Uterus (tissue), 4 donors: ENCODE results near the gene PREX1. TPM values are rescaled to one million over a fixed set of nuclear protein-coding genes. Genes with fewer than 3 reads are reported as not detected.

Experiments
- DNase-seq, 2 donors: peaks; one replicate each; pipeline ENCODE4 v3.0.0-alpha.2; 2019 to 2020
- H3K27ac ChIP-seq, 2 donors: fragments of 200-600 bp; sonication (generic); 1 replicate in 1 of 2; 2 replicates in 1 of 2; pipeline ENCODE4 v1.5.1; 2016 to 2018
- H3K27me3 ChIP-seq, 2 donors: fragments of 200-600 bp; sonication (generic); one replicate each; pipeline ENCODE4 v1.5.1; 2018 to 2019; ENCODE audit warnings: control low read depth in 1 of 2
- H3K36me3 ChIP-seq, 2 donors: fragments of 200-600 bp; sonication (generic); one replicate each; pipeline ENCODE4 v1.5.1; 2019; ENCODE audit warnings: control low read depth in 1 of 2
- H3K4me1 ChIP-seq, 2 donors: fragments of 200-600 bp; sonication (generic); one replicate each; pipeline ENCODE4 v1.5.1; 2018 to 2019; ENCODE audit warnings: control low read depth in 1 of 2
- H3K4me3 ChIP-seq, 2 donors: fragments of 200-600 bp; sonication (generic); 1 replicate in 1 of 2; 2 replicates in 1 of 2; pipeline ENCODE4 v1.5.1; 2018 to 2019; ENCODE audit warnings: mild to moderate bottlenecking in 1 of 2
- H3K9me3 ChIP-seq, 2 donors: fragments of 200-600 bp; sonication (generic); one replicate each; pipeline ENCODE4 v1.5.1; 2019; ENCODE audit warnings: control low read depth in 1 of 2
- POLR2A ChIP-seq, 2 donors: fragments of 450-650 bp; IDR thresholded peaks; one replicate each; pipeline ENCODE4 v1.6.1; 2016; ENCODE audit warnings: antibody characterized with exemption in 2 of 2, mild to moderate bottlenecking in 1 of 2, moderate library complexity in 1 of 2
- intact Hi-C: fragments of 100-400 bp; cut with DNase I; formaldehyde crosslinking; loops from one replicate; pipeline ENCODE4 v1.15.1; 2023; ENCODE audit warnings: low total_unique reads
- total RNA-seq, 4 donors: library from RNA; depleted of rRNA in 3 of 4; stranded (reverse); fragments of >200 nt in 3 of 4; gene quantifications; one replicate each; pipeline versions ENCODE4 v1.1.0 to v1.2.4, GENCODE V29; 2014 to 2023
- TF ChIP-seq, protein P1 (sequence below), 4 experiments: fragments of 200-600 bp in 2 of 4; fragments of 450-650 bp in 2 of 4; sonication (generic) in 2 of 4; IDR thresholded peaks; one replicate each; pipeline ENCODE4 v1.5.1; 2016 to 2019; ENCODE audit warnings: antibody characterized with exemption in 4 of 4, mild to moderate bottlenecking in 2 of 4, moderate library complexity in 1 of 4
- donor health status: DM: yes; HTN: yes; CAD: no.

Gene PREX1
- total RNA-seq, 4 donors from 2014 or later: 3.6 to 19.7 (median 11.3) TPM

DNA sequence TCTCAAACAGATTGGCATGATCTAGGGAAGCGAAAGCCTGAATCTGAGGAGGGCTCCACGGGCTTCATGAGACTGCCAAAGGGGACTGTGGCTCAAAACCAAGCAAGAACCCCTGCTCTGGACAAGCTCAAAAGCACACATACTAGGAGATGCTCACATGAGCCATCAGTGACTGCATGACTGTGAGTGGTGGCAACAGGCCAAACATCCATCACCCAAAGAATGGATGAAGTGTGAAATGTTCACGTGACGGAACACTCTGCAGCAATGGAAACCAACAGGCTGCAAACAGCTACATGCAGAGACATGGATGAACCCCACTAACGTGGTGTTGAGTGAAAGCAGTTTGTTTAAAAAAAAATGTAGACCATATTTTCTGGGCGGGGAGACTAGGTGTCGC is 136.3 kb downstream of the PREX1 start:
- no peaks in the 10 kb centered on the region for H3K9me3 ChIP-seq
- no peaks in the 10 kb centered on the region for H3K4me1 ChIP-seq
- no peak overlapping the region for H3K27ac ChIP-seq
- no peaks in the 10 kb centered on the region for H3K27me3 ChIP-seq
- intact Hi-C loops: no loop called here
- H3K4me3 ChIP-seq: no peak overlapping the region
- H3K36me3 ChIP-seq: no peaks in the 10 kb centered on the region
- no peak for DNase-seq
- TF ChIP-seq, protein P1, sequence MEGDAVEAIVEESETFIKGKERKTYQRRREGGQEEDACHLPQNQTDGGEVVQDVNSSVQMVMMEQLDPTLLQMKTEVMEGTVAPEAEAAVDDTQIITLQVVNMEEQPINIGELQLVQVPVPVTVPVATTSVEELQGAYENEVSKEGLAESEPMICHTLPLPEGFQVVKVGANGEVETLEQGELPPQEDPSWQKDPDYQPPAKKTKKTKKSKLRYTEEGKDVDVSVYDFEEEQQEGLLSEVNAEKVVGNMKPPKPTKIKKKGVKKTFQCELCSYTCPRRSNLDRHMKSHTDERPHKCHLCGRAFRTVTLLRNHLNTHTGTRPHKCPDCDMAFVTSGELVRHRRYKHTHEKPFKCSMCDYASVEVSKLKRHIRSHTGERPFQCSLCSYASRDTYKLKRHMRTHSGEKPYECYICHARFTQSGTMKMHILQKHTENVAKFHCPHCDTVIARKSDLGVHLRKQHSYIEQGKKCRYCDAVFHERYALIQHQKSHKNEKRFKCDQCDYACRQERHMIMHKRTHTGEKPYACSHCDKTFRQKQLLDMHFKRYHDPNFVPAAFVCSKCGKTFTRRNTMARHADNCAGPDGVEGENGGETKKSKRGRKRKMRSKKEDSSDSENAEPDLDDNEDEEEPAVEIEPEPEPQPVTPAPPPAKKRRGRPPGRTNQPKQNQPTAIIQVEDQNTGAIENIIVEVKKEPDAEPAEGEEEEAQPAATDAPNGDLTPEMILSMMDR (IDR thresholded peaks at IDR 0.05): no peak
- TF ChIP-seq POLR2A (IDR thresholded peaks at IDR 0.05): no peak

- H3K36me3 ChIP-seq: no peaks in the 10 kb centered on the region
- intact Hi-C loops: no loop called here
- H3K4me3 ChIP-seq: no peak overlapping the region
- H3K27me3 ChIP-seq: no peaks in the 10 kb centered on the region
- H3K27ac ChIP-seq: no peak overlapping the region
- H3K9me3 ChIP-seq: no peaks in the 10 kb centered on the region
- DNase-seq: no peak
- no peaks in the 10 kb centered on the region for H3K4me1 ChIP-seq
- TF ChIP-seq, protein P1 (IDR thresholded peaks at IDR 0.05): no peak
- TF ChIP-seq POLR2A (IDR thresholded peaks at IDR 0.05): no peak
Observed at GRCh38 chr20:48690888-48691287, 136.9 kb downstream of the PREX1 start.

DNA sequence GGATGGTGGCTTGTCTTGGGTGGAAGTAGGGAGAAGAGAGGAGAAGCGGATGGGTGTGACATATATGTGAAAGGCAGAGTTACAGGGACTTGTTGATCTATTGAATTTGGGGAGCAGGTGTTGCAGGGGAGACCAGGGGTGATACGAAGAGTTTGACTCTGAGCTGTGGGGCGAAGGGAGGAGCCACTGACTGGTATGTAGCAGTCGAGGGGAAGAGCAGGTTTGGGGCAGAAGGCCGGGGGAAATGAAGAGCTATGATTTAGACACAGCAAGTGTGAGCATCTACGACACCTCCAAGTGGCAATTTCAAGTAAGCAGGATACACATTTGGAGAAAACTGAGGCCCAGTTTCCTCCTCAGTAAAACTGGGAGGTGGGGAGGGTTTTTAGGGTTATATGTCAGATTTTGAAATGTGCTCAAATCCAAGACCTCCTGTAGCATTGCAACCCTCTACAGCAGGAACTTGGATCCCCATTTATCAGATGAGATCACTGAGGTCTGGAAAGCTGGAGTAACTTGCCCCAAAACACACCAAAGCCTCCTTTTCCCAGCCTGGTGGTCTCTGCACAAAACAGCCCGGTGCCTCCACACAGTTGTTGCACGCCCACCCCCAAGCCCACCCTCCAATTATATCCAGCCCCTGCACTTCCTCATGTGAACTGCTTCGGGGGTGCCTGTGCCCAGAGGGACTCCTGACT is 137.8 kb downstream of the PREX1 start:
- no peaks in the 10 kb centered on the region for H3K4me1 ChIP-seq
- intact Hi-C loops: no loop called here
- no peaks in the 10 kb centered on the region for H3K36me3 ChIP-seq
- H3K27ac ChIP-seq: no peak overlapping the region
- H3K27me3 ChIP-seq: no peaks in the 10 kb centered on the region
- TF ChIP-seq, protein P1 (IDR thresholded peaks at IDR 0.05): no peak
- no peak for TF ChIP-seq POLR2A (IDR thresholded peaks at IDR 0.05)
- H3K4me3 ChIP-seq: no peak overlapping the region
- no peak for DNase-seq
- H3K9me3 ChIP-seq: no peaks in the 10 kb centered on the region

DNA sequence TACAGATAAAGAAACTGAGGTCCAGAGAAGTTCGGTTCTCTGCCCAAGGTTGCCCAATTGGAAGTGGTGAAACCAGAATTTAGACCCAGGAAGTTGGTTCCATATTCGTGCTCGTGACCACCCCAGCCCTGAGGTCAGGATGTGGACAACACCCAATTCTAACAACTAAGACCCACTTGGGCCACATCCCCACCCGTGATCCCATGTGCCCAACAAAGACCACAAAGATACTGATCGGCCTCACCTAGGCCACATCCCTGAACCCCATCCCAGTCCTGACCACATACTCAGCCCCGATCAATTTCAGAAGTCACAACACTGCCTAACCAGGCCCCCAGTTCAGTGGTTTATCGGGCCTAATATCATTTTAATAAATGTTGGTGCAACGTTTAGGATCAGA is 138.4 kb downstream of the PREX1 start:
- Histone ChIP-seq H3K4me1 (no peaks in the 10 kb centered on the region), H3K9me3 (no peaks in the 10 kb centered on the region), H3K4me3 (no peak overlapping the region), H3K27ac (no peak overlapping the region), H3K27me3 (no peaks in the 10 kb centered on the region), H3K36me3 (no peaks in the 10 kb centered on the region)
- DNase-seq: no peak
- intact Hi-C loops: no loop called here
- TF ChIP-seq POLR2A (IDR thresholded peaks at IDR 0.05): no peak
- TF ChIP-seq, protein P1 (IDR thresholded peaks at IDR 0.05): no peak

- no peaks in the 10 kb centered on the region for H3K27me3 ChIP-seq
- H3K36me3 ChIP-seq: no peaks in the 10 kb centered on the region
- no peak overlapping the region for H3K4me3 ChIP-seq
- no peak for TF ChIP-seq POLR2A (IDR thresholded peaks at IDR 0.05)
- TF ChIP-seq, protein P1 (IDR thresholded peaks at IDR 0.05): no peak
- H3K9me3 ChIP-seq: no peaks in the 10 kb centered on the region
- DNase-seq: no peak
- no peak overlapping the region for H3K27ac ChIP-seq
- intact Hi-C loops: no loop called here
- no peaks in the 10 kb centered on the region for H3K4me1 ChIP-seq
Observed at GRCh38 chr20:48688579-48688978, 139.2 kb downstream of the PREX1 start.
